Gastrocnemius medialis (tissue), 4 donors: ENCODE measurements around the gene USP34. TPM values are rescaled to one million over a fixed set of nuclear protein-coding genes. Genes with fewer than 3 reads are reported as not detected.

Experiments
- ATAC-seq, 2 donors: fragments of 150-250 bp; one replicate each; pipeline ENCODE4 v1.9.1; 2016
- DNase-seq, 2 donors: peaks; one replicate each; pipeline ENCODE4 v3.0.0-alpha.2; 2019
- H3K27ac ChIP-seq, 4 donors: fragments of 200-600 bp; sonication (generic); 1 replicate in 1 of 4; 2 replicates in 3 of 4; pipeline ENCODE4 v1.5.1; 2016 to 2018; ENCODE audit warnings: mild to moderate bottlenecking in 2 of 4, moderate library complexity in 1 of 4
- H3K27me3 ChIP-seq, 3 donors: fragments of 200-600 bp; sonication (generic) in 2 of 3; 1 replicate in 1 of 3; 2 replicates in 2 of 3; pipeline versions ENCODE4 v1.5.1 to v1.6.0; 2016 to 2019; ENCODE audit warnings: mild to moderate bottlenecking in 1 of 3, moderate library complexity in 1 of 3
- H3K36me3 ChIP-seq, 2 donors: fragments of 200-600 bp; sonication (generic) in 1 of 2; one replicate each; pipeline ENCODE4 v1.5.1; 2017 to 2018
- H3K4me1 ChIP-seq, 2 donors: fragments of 200-600 bp; sonication (generic) in 1 of 2; one replicate each; pipeline ENCODE4 v1.5.1; 2016 to 2017; ENCODE audit warnings: mild to moderate bottlenecking in 2 of 2
- H3K4me3 ChIP-seq, 4 donors: fragments of 200-600 bp; sonication (generic) in 3 of 4; 1 replicate in 1 of 4; 2 replicates in 3 of 4; pipeline ENCODE4 v1.5.1; 2016 to 2019; ENCODE audit warnings: mild to moderate bottlenecking in 2 of 4
- H3K9me3 ChIP-seq, 3 donors: fragments of 200-600 bp; sonication (generic) in 2 of 3; 1 replicate in 1 of 3; 2 replicates in 2 of 3; pipeline ENCODE4 v1.5.1; 2016 to 2019
- POLR2A ChIP-seq, 2 donors: fragments of 450-650 bp; IDR thresholded peaks; one replicate each; pipeline ENCODE4 v1.6.1; 2017; ENCODE audit warnings: antibody characterized with exemption in 2 of 2, mild to moderate bottlenecking in 2 of 2, moderate library complexity in 2 of 2
- in situ Hi-C, 4 donors: fragments of 200-750 bp; cut with MboI; loops; one replicate each; pipeline versions ENCODE4 v1.15.0 to v1.8.0; 2017; ENCODE audit warnings: low sequenced_read_pairs in 4 of 4
- intact Hi-C: fragments of 100-400 bp; cut with DNase I; formaldehyde crosslinking; loops from one replicate; pipeline ENCODE4 v1.15.1; 2023; ENCODE audit warnings: low total_unique reads
- total RNA-seq, 4 donors: library from RNA; depleted of rRNA; stranded (reverse); fragments of >200 nt; gene quantifications; one replicate each; pipeline versions ENCODE4 v1.1.0 to v1.2.3, GENCODE V29; 2016
- TF ChIP-seq, protein P1 (sequence below), 5 experiments: fragments of 450-650 bp in 3 of 5; fragments of 200-600 bp in 2 of 5; sonication (generic) in 2 of 5; IDR thresholded peaks in 4 of 5; conservative IDR thresholded peaks in 1 of 5; 1 replicate in 4 of 5; 2 replicates in 1 of 5; pipeline ENCODE4 v1.5.1; 2016 to 2019; ENCODE audit warnings: antibody characterized with exemption in 5 of 5, mild to moderate bottlenecking in 3 of 5, moderate library complexity in 3 of 5

Gene USP34
- total RNA-seq, 4 donors from 2014 or later = 64.5 to 150 (median 76.3) TPM

DNA sequence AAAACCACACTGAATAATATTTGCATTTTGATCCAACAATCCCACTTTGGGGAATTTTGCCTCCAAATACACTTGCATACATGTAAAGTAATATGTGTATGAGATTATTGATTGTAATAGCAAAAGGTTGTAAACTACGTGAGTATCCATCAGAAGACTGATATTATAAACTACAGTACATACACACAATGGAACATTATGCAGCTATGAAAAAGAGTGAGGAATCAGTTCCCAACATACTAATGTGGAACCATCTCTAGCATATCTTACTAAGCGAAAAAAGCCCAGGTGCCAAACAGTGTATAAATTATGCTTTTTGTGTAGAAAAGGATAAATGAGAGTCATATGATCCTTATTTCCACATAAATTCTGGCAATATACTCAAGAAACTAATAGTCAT is 324.9 kb downstream of the USP34 start:
- TF ChIP-seq, protein P1, sequence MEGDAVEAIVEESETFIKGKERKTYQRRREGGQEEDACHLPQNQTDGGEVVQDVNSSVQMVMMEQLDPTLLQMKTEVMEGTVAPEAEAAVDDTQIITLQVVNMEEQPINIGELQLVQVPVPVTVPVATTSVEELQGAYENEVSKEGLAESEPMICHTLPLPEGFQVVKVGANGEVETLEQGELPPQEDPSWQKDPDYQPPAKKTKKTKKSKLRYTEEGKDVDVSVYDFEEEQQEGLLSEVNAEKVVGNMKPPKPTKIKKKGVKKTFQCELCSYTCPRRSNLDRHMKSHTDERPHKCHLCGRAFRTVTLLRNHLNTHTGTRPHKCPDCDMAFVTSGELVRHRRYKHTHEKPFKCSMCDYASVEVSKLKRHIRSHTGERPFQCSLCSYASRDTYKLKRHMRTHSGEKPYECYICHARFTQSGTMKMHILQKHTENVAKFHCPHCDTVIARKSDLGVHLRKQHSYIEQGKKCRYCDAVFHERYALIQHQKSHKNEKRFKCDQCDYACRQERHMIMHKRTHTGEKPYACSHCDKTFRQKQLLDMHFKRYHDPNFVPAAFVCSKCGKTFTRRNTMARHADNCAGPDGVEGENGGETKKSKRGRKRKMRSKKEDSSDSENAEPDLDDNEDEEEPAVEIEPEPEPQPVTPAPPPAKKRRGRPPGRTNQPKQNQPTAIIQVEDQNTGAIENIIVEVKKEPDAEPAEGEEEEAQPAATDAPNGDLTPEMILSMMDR (IDR thresholded peaks at IDR 0.05 in 4 of 5, conservative IDR thresholded peaks at IDR 0.05 in 1 of 5) = no peak
- no peak for TF ChIP-seq POLR2A (IDR thresholded peaks at IDR 0.05)
- Histone ChIP-seq H3K36me3 (peaks cover 0 to 25% of the 10 kb centered on the region in 2 donors), H3K4me3 (no peak overlapping the region), H3K27me3 (no peaks in the 10 kb centered on the region), H3K9me3 (no peaks in the 10 kb centered on the region), H3K4me1 (peaks cover 4 to 7% of the 10 kb centered on the region in 2 donors), H3K27ac (no peak overlapping the region)
- DNase-seq (no peak), ATAC-seq (no peak)
- in situ Hi-C loops = no loop called here
- intact Hi-C loops = loop anchor here (1.0 to 10.0 kb wide), 2 partner anchors 31 to 529 kb away; no protein-coding TSS in a partner anchor

DNA sequence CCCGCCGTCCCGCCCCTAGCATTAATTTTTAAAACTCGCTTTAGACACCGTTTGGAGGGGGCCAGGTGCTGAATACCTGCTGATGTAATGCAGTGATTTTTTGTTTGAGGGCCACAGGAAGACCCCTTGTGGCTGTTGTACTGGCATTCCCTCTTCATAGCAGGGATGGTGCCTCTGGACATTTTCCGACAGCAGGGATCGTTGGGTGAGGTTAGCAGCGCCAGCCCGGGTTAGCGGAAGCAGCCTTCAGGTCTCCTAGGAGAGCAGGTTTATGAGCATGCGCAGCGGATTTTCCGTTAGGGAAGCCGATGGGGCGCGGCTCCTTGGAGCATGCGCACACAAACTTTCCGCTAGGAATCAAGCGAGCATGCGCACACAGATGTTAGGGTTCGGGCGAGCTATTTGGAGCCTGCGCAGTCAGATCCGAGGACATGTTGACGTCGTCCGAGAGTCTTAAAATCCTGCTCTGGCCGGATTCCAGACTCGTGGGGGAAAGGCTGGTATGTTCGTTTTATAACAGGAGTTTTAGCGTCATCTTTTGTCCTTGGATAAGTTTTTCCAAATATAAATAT is 326.1 kb downstream of the USP34 start:
- ATAC-seq = peak; percentile 99 to 100
- intact Hi-C loops (loop anchor here (1.0 to 10.0 kb wide), 2 partner anchors 33 to 530 kb away; no protein-coding TSS in a partner anchor), in situ Hi-C loops (no loop called here)
- no peaks in the 10 kb centered on the region for H3K9me3 ChIP-seq
- peaks cover 0 to 14% of the 10 kb centered on the region in 2 donors for H3K36me3 ChIP-seq
- H3K27me3 ChIP-seq = no peaks in the 10 kb centered on the region
- H3K27ac ChIP-seq = peak overlapping the region; percentile 69 to 85 (median 73)
- peaks cover 4 to 7% of the 10 kb centered on the region in 2 donors for H3K4me1 ChIP-seq
- TF ChIP-seq, protein P1 (IDR thresholded peaks at IDR 0.05 in 4 of 5, conservative IDR thresholded peaks at IDR 0.05 in 1 of 5) = no peak
- TF ChIP-seq POLR2A (IDR thresholded peaks at IDR 0.05) = peak; percentile 21 to 36
- DNase-seq = peak; percentile 85 to 93
- peak overlapping the region; percentile 53 to 75 (median 67) for H3K4me3 ChIP-seq

DNA sequence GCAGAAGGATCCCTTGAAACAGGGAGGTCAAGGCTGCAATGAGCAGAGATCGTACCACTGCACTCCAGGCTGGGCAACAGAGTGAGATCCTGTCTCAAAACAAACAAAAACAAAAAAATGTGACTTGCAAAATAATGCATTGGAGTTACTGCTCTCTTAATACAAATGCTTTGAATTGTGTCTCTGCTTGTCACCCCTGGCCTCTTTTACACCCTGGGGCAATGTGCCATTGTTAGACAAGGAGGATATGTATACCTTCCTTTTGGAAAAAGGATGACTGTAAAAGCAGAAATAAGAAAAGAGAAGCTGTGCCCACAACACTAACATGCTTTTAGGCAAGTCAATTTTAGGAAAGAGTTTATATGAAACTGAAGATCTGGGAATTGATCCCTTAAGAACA is 329.7 kb downstream of the USP34 start:
- in situ Hi-C loops = no loop called here
- Histone ChIP-seq H3K27ac (no peak overlapping the region), H3K36me3 (no peaks in the 10 kb centered on the region), H3K9me3 (no peaks in the 10 kb centered on the region), H3K4me1 (peaks cover 4 to 7% of the 10 kb centered on the region in 2 donors), H3K27me3 (no peaks in the 10 kb centered on the region), H3K4me3 (no peak overlapping the region)
- DNase-seq = no peak
- ATAC-seq = no peak
- intact Hi-C loops = loop anchor here (10.0 kb wide), 1 partner anchor 534 kb away; no protein-coding TSS in a partner anchor
- TF ChIP-seq POLR2A (IDR thresholded peaks at IDR 0.05) = no peak
- TF ChIP-seq, protein P1 (IDR thresholded peaks at IDR 0.05 in 4 of 5, conservative IDR thresholded peaks at IDR 0.05 in 1 of 5) = no peak

DNA sequence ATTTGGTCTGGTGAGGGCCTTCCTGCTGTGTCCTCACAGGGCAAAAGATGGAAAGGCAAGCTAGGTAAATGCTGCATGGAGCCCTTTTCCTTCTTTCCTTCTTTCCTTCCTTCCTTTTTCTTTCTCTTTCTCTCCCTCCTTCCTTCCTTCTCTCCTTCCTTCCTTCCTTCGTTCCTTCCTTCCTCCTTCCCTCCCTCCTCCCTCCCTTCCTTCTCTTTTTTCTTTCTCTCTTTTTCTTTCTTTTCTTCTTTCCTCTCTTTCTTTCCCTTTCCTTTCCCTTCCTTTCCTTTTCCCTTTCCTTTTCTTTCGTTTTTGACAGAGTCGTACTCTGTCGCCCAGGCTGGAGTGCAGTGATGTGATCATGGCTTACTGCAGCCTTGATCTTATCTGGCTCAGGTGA is 332.0 kb downstream of the USP34 start:
- Histone ChIP-seq H3K27me3 (no peaks in the 10 kb centered on the region), H3K27ac (no peak overlapping the region), H3K4me1 (no peaks in the 10 kb centered on the region), H3K4me3 (no peak overlapping the region), H3K9me3 (no peaks in the 10 kb centered on the region), H3K36me3 (no peaks in the 10 kb centered on the region)
- in situ Hi-C loops (no loop called here), intact Hi-C loops (no loop called here)
- ATAC-seq = no peak
- no peak for TF ChIP-seq POLR2A (IDR thresholded peaks at IDR 0.05)
- no peak for DNase-seq

Other genes starting within 250 kb of the USP34 start
- 10 to 100 TPM; 34.3 to 69.1 (median 56.3) TPM for gene XPO1, start 67.3 kb upstream of the USP34 start, total RNA-seq